Measurements from ENCODE around the gene RIBC1. TPM values are rescaled to one million over a fixed set of nuclear protein-coding genes. Genes with fewer than 3 reads are reported as not detected.
"Not testable (repeated sequence)": the region's sequence is repeated elsewhere in the genome, so short reads cannot be mapped to it uniquely, and the experiment has no call there.

RIBC1 gene
- total RNA-seq, 1 donor from 2014 or later, result 0.75 TPM

- intact Hi-C loops (cut with micrococcal nuclease), result no loop called here
- no peaks in the 10 kb centered on the region for H3K9me3 Mint-ChIP-seq
- peaks cover 25% of the 10 kb centered on the region for H3K36me3 Mint-ChIP-seq (ENCODE audit: low read depth)
- peaks cover under 1% of the 10 kb centered on the region for H3K4me1 Mint-ChIP-seq (ENCODE audit: low read depth)
- H3K4me3 Mint-ChIP-seq, result no peak overlapping the region
- H3K27ac Mint-ChIP-seq, result no peak overlapping the region
- DNase-seq (ENCODE audit: low spot score), result no peak
- H3K27me3 Mint-ChIP-seq (ENCODE audit: insufficient read depth), result no peaks in the 10 kb centered on the region
Observed at GRCh38 chrX:53412446-53412845, 10.2 kb upstream of the RIBC1 start.

- not testable (repeated sequence) for H3K27me3 Mint-ChIP-seq (ENCODE audit: insufficient read depth); DNase-seq (ENCODE audit: low spot score); H3K9me3 Mint-ChIP-seq; H3K27ac Mint-ChIP-seq
- Mint-ChIP-seq H3K36me3 (ENCODE audit: low read depth) (peaks cover 11% of the 10 kb centered on the region), H3K4me3 (peak overlapping the region; percentile 97), H3K4me1 (ENCODE audit: low read depth) (peaks cover 35% of the 10 kb centered on the region)
- intact Hi-C loops (cut with micrococcal nuclease), result loop anchor here (5.0 kb wide), 1 partner anchor 328 kb away; the partner anchor contains the start of gene KANTR
Observed at GRCh38 chrX:53420351-53420750, 2.3 kb upstream of the RIBC1 start.

GRCh38 chrX:53421125-53421524 lies 1.5 kb upstream of the RIBC1 start:
- DNase-seq (ENCODE audit: low spot score), result no peak
- Mint-ChIP-seq H3K27me3 (ENCODE audit: insufficient read depth) (no peaks in the 10 kb centered on the region), H3K27ac (peak overlapping the region; percentile 95), H3K36me3 (ENCODE audit: low read depth) (peaks cover 11% of the 10 kb centered on the region), H3K4me1 (ENCODE audit: low read depth) (peaks cover 35% of the 10 kb centered on the region), H3K4me3 (peak overlapping the region; percentile 97), H3K9me3 (no peaks in the 10 kb centered on the region)
- intact Hi-C loops (cut with micrococcal nuclease), result loop anchor here (5.0 kb wide), 1 partner anchor 329 kb away; the partner anchor contains the start of gene KANTR

- H3K27me3 Mint-ChIP-seq (ENCODE audit: insufficient read depth), result no peaks in the 10 kb centered on the region
- H3K4me1 Mint-ChIP-seq (ENCODE audit: low read depth), result peaks cover 35% of the 10 kb centered on the region
- H3K4me3 Mint-ChIP-seq, result peak overlapping the region; percentile 97
- no peak for DNase-seq (ENCODE audit: low spot score)
- peaks cover 11% of the 10 kb centered on the region for H3K36me3 Mint-ChIP-seq (ENCODE audit: low read depth)
- intact Hi-C loops (cut with micrococcal nuclease), result loop anchor here (1.0 to 5.0 kb wide), 6 partner anchors 13 to 761 kb away; partner anchors contain the start of genes FAM120C, HSD17B10, KANTR and KDM5C
- H3K9me3 Mint-ChIP-seq, result no peaks in the 10 kb centered on the region
- peak overlapping the region; percentile 95 for H3K27ac Mint-ChIP-seq
Observed at GRCh38 chrX:53421772-53422085, 944 bp upstream of the RIBC1 start.

- Mint-ChIP-seq H3K27me3 (ENCODE audit: insufficient read depth) (no peaks in the 10 kb centered on the region), H3K27ac (peak within 1 kb of the TSS; percentile 95), H3K36me3 (ENCODE audit: low read depth) (peaks cover 11% of the 10 kb centered on the region), H3K4me1 (ENCODE audit: low read depth) (peaks cover 35% of the 10 kb centered on the region), H3K9me3 (no peaks in the 10 kb centered on the region), H3K4me3 (peak within 1 kb of the TSS; percentile 97)
- DNase-seq (ENCODE audit: low spot score), result peak; percentile 93
- intact Hi-C loops (cut with micrococcal nuclease), result loop anchor here (1.0 to 5.0 kb wide), 6 partner anchors 12 to 761 kb away; partner anchors contain the start of genes FAM120C, HSD17B10, KANTR and KDM5C
Observed at GRCh38 chrX:53422086-53422860, 400 bp upstream of the RIBC1 start, which contains the start of gene SMC1A. TSS of gene SMC1A (minus strand) at chrX:53422654. CDS start at chrX:53422600, 54 bp downstream.

GRCh38 chrX:53429755-53430154 lies 7.1 kb downstream of the RIBC1 start:
- no peak for DNase-seq (ENCODE audit: low spot score)
- no peaks in the 10 kb centered on the region for H3K27me3 Mint-ChIP-seq (ENCODE audit: insufficient read depth)
- no peak overlapping the region for H3K4me3 Mint-ChIP-seq
- peak overlapping the region; percentile 44 for H3K27ac Mint-ChIP-seq
- H3K9me3 Mint-ChIP-seq, result no peaks in the 10 kb centered on the region
- peaks cover 7% of the 10 kb centered on the region for H3K4me1 Mint-ChIP-seq (ENCODE audit: low read depth)
- H3K36me3 Mint-ChIP-seq (ENCODE audit: low read depth), result peaks cover 15% of the 10 kb centered on the region
- intact Hi-C loops (cut with micrococcal nuclease), result no loop called here

- H3K4me3 Mint-ChIP-seq, result no peak overlapping the region
- peaks cover 15% of the 10 kb centered on the region for H3K36me3 Mint-ChIP-seq (ENCODE audit: low read depth)
- no peaks in the 10 kb centered on the region for H3K9me3 Mint-ChIP-seq
- H3K27ac Mint-ChIP-seq, result peak overlapping the region; percentile 44
- DNase-seq (ENCODE audit: low spot score), result no peak
- intact Hi-C loops (cut with micrococcal nuclease), result no loop called here
- H3K27me3 Mint-ChIP-seq (ENCODE audit: insufficient read depth), result no peaks in the 10 kb centered on the region
- peaks cover 12% of the 10 kb centered on the region for H3K4me1 Mint-ChIP-seq (ENCODE audit: low read depth)
Observed at GRCh38 chrX:53430231-53430630, 7.6 kb downstream of the RIBC1 start.

- Mint-ChIP-seq H3K27me3 (ENCODE audit: insufficient read depth) (no peaks in the 10 kb centered on the region), H3K27ac (peak within 1 kb of the TSS; percentile 80), H3K4me3 (peak within 1 kb of the TSS; percentile 90), H3K9me3 (no peaks in the 10 kb centered on the region), H3K4me1 (ENCODE audit: low read depth) (peaks cover 24% of the 10 kb centered on the region), H3K36me3 (ENCODE audit: low read depth) (peaks cover 15% of the 10 kb centered on the region)
- intact Hi-C loops (cut with micrococcal nuclease), result loop anchor here (1.0 kb wide), 1 partner anchor 12 kb away; the partner anchor contains the start of genes RIBC1 and SMC1A
- DNase-seq (ENCODE audit: low spot score), result peak; percentile 85
Observed at GRCh38 chrX:53433651-53434639, 11.3 kb downstream of the RIBC1 start, which contains the start of gene HSD17B10. TSS of gene HSD17B10 (minus strand) at chrX:53434370. CDS start at chrX:53434345, 25 bp downstream.

- H3K36me3 Mint-ChIP-seq (ENCODE audit: low read depth), result peaks cover 9% of the 10 kb centered on the region
- peak; percentile 44 for DNase-seq (ENCODE audit: low spot score)
- H3K9me3 Mint-ChIP-seq, result no peaks in the 10 kb centered on the region
- H3K4me3 Mint-ChIP-seq, result no peak overlapping the region
- H3K4me1 Mint-ChIP-seq (ENCODE audit: low read depth), result peaks cover 32% of the 10 kb centered on the region
- intact Hi-C loops (cut with micrococcal nuclease), result loop anchor here (1.0 kb wide), 1 partner anchor 123 kb away; no protein-coding TSS in a partner anchor
- peaks cover 2% of the 10 kb centered on the region for H3K27me3 Mint-ChIP-seq (ENCODE audit: insufficient read depth)
- no peak overlapping the region for H3K27ac Mint-ChIP-seq
Observed at GRCh38 chrX:53435997-53436396, 13.3 kb downstream of the RIBC1 start.

GRCh38 chrX:53437206-53437605 lies 14.5 kb downstream of the RIBC1 start:
- Mint-ChIP-seq H3K9me3 (no peaks in the 10 kb centered on the region), H3K27ac (no peak overlapping the region), H3K4me3 (no peak overlapping the region), H3K4me1 (ENCODE audit: low read depth) (peaks cover 32% of the 10 kb centered on the region), H3K36me3 (ENCODE audit: low read depth) (peaks cover 3% of the 10 kb centered on the region), H3K27me3 (ENCODE audit: insufficient read depth) (peaks cover 2% of the 10 kb centered on the region)
- intact Hi-C loops (cut with micrococcal nuclease), result no loop called here
- DNase-seq (ENCODE audit: low spot score), result no peak

- intact Hi-C loops (cut with micrococcal nuclease), result no loop called here
- Mint-ChIP-seq H3K4me1 (ENCODE audit: low read depth) (peaks cover 32% of the 10 kb centered on the region), H3K4me3 (no peak overlapping the region), H3K27me3 (ENCODE audit: insufficient read depth) (peaks cover 2% of the 10 kb centered on the region), H3K9me3 (no peaks in the 10 kb centered on the region), H3K27ac (no peak overlapping the region), H3K36me3 (ENCODE audit: low read depth) (peaks cover 2% of the 10 kb centered on the region)
- no peak for DNase-seq (ENCODE audit: low spot score)
Observed at GRCh38 chrX:53438174-53438831, 15.6 kb downstream of the RIBC1 start.

- peaks cover 32% of the 10 kb centered on the region for H3K4me1 Mint-ChIP-seq (ENCODE audit: low read depth)
- H3K27ac Mint-ChIP-seq, result no peak overlapping the region
- intact Hi-C loops (cut with micrococcal nuclease), result no loop called here
Observed at GRCh38 chrX:53438832-53439230, 16.2 kb downstream of the RIBC1 start.

More at GRCh38 chrX:53438832-53439230, 16.2 kb downstream of the RIBC1 start:
- Mint-ChIP-seq H3K27me3 (ENCODE audit: insufficient read depth) (peaks cover 2% of the 10 kb centered on the region), H3K9me3 (no peaks in the 10 kb centered on the region), H3K36me3 (ENCODE audit: low read depth) (peaks cover 2% of the 10 kb centered on the region), H3K4me3 (no peak overlapping the region)
- no peak for DNase-seq (ENCODE audit: low spot score)
